ENCODE measurements around the gene RPP21. TPM values are rescaled to one million over a fixed set of nuclear protein-coding genes. Genes with fewer than 3 reads are reported as not detected.

RPP21 gene
- total and polyA plus RNA-seq, 10 of the 15 experiments (the other 5 are each of a cell fraction or from before 2014, with no cell fraction given): 14.3 to 94.6 (median 42.1) TPM

DNA sequence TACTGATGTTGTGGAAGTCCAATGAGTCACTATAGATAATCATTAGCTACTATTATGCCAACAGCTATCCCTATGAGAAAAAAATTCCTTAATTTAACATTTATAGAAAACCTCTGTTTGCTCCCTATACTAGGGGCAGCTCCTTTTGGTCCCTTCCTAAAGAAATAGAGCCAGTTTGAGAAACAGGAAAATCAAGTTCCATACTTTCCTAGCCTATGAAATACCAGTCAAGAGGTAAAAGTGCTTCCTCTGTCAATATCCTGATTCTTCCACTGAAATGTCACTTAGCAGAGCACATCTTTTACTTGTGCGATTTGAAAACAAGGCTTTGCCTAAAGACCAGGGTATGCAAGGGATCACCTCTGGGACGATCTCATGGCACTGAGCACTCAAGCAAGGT, 32.7 kb upstream of the RPP21 start:
- Histone ChIP-seq H2AFZ (ENCODE audit: control insufficient read depth, low read depth, low read length) (no peak overlapping the region), H3K79me2 (ENCODE audit: control insufficient read depth, insufficient read depth, low read length) (peaks cover 8% of the 10 kb centered on the region), H3K4me2 (ENCODE audit: control insufficient read depth, insufficient read depth) (no peak overlapping the region), H3K4me1 (ENCODE audit: control insufficient read depth, insufficient read depth, low read length) (no peaks in the 10 kb centered on the region), H3K36me3 (ENCODE audit: control insufficient read depth in 2 of 2, insufficient read depth in 2 of 2, low read length in 1 of 2) (peaks cover 1 to 14% of the 10 kb centered on the region in 2 experiments; a peak in 3 of 4 replicates), H3K9me3 (replicated peaks; ENCODE audit: control insufficient read depth, insufficient read depth, low read length) (no peaks in the 10 kb centered on the region), H3K9ac (ENCODE audit: control insufficient read depth, insufficient read depth, low read length) (no peak overlapping the region), H3K27ac (ENCODE audit: control insufficient read depth, insufficient read depth) (no peak overlapping the region), H3K4me3 (no peak overlapping the region), H4K20me1 (ENCODE audit: control insufficient read depth, insufficient read depth) (no peaks in the 10 kb centered on the region), H3K27me3 (replicated peaks in 1 of 2; ENCODE audit: control insufficient read depth in 2 of 2, insufficient read depth in 2 of 2, low read length in 1 of 2) (no peaks in the 10 kb centered on the region)
- no peak for TF ChIP-seq MEF2A (IDR thresholded peaks at IDR 0.05; ENCODE audit: insufficient read depth, low read depth, low read length)
- no peak for TF ChIP-seq NR2F1 (conservative IDR thresholded peaks at IDR 0.05)
- no peak for TF ChIP-seq RFX5 (IDR thresholded peaks at IDR 0.05; ENCODE audit: low read depth, low read length)
- no peak for TF ChIP-seq IRF4 (IDR thresholded peaks at IDR 0.05; ENCODE audit: low read depth, low read length)
- TF ChIP-seq RB1 (IDR thresholded peaks at IDR 0.05; ENCODE audit: borderline replicate concordance): no peak
- TF ChIP-seq, protein P1, sequence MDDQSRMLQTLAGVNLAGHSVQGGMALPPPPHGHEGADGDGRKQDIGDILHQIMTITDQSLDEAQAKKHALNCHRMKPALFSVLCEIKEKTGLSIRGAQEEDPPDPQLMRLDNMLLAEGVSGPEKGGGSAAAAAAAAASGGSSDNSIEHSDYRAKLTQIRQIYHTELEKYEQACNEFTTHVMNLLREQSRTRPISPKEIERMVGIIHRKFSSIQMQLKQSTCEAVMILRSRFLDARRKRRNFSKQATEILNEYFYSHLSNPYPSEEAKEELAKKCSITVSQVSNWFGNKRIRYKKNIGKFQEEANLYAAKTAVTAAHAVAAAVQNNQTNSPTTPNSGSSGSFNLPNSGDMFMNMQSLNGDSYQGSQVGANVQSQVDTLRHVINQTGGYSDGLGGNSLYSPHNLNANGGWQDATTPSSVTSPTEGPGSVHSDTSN (IDR thresholded peaks at IDR 0.05; ENCODE audit: insufficient replicate concordance, low read depth, low read length): no peak
- TF ChIP-seq FOS (IDR thresholded peaks at IDR 0.05; ENCODE audit: borderline replicate concordance, extremely low read depth, insufficient read length): no peak
- TF ChIP-seq RELB (IDR thresholded peaks at IDR 0.05; ENCODE audit: low read depth): no peak
- ChIA-PET SMC1A (ENCODE audit: uncharacterized antibody, unreplicated experiment) (interaction anchor here (0.7 to 1.2 kb wide), 3 partner anchors 10 to 21 kb away, joined by 3 read pairs; no protein-coding TSS in a partner anchor), RAD21 (ENCODE audit: unreplicated experiment) (no interaction called here), POLR2A (interaction anchor here (1.0 kb wide), 1 partner anchor 14 kb away, joined by 4 read pairs; no protein-coding TSS in a partner anchor), CTCF (interaction anchor here (1.1 kb wide), 1 partner anchor 93 kb away, joined by 3 read pairs; no protein-coding TSS in a partner anchor)
- DNase-seq (ENCODE audit: low read depth, low spot score) (no peak), ATAC-seq (no peak), FAIRE-seq (no peak)
- WGBS (ENCODE audit: insufficient coverage, insufficient replicate concordance, low lambda C conversion rate, missing lambda C conversion rate): 98% methylated on average over 2 of the region's 2 CpGs
- BruUV-seq (replicated peaks): no TSS peak
- intact Hi-C loops (cut with micrococcal nuclease; ENCODE audit: unreplicated experiment) (no loop called here), in situ Hi-C loops (cut with MboI) (no loop called here)
